Measurements from ENCODE around the gene SLC39A11.
"Not testable (repeated sequence)": the region's sequence is repeated elsewhere in the genome, so short reads cannot be mapped to it uniquely, and the experiment has no call there.

SLC39A11 gene

DNA sequence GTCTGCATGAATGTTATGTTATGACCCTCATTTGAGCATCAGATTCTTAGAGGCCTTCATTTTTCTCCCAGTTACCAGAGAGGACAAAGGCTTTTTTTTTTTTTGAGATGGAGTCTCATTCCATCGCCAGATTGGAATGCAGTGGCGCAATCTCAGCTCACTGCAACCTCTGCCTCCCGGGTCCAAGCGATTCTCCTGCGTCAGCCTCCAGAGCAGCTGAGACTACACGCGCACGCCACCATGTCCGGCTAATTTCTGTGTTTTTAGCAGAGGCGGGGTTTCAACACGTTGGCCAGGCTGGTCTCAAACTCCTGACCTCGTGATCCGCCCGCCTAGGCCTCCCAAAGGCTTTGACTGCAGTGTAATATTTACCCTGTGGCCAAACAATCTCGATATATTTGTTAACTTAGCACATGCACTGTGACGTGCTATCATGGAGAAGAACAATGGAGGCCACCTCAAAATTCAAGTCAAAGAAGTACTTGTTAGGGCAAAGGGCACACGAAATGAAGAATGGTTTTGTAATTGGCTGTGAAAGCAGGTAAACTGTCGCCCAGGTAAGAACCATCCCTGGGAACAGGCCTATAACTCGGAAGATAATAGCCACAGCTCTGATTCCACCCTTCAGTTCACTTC is 303.4 kb downstream of the SLC39A11 start:
- peak; percentile 14 for DNase-seq (ENCODE audit: low read depth, low spot score)
- TF ChIP-seq, protein P1, sequence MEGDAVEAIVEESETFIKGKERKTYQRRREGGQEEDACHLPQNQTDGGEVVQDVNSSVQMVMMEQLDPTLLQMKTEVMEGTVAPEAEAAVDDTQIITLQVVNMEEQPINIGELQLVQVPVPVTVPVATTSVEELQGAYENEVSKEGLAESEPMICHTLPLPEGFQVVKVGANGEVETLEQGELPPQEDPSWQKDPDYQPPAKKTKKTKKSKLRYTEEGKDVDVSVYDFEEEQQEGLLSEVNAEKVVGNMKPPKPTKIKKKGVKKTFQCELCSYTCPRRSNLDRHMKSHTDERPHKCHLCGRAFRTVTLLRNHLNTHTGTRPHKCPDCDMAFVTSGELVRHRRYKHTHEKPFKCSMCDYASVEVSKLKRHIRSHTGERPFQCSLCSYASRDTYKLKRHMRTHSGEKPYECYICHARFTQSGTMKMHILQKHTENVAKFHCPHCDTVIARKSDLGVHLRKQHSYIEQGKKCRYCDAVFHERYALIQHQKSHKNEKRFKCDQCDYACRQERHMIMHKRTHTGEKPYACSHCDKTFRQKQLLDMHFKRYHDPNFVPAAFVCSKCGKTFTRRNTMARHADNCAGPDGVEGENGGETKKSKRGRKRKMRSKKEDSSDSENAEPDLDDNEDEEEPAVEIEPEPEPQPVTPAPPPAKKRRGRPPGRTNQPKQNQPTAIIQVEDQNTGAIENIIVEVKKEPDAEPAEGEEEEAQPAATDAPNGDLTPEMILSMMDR (IDR thresholded peaks at IDR 0.05; ENCODE audit: low read depth, low read length) = no peak
- in situ Hi-C loops (cut with HindIII; ENCODE audit: low sequenced_read_pairs) = no loop called here
- H3K4me3 ChIP-seq (ENCODE audit: low read depth, low read length) = no peak overlapping the region

DNA sequence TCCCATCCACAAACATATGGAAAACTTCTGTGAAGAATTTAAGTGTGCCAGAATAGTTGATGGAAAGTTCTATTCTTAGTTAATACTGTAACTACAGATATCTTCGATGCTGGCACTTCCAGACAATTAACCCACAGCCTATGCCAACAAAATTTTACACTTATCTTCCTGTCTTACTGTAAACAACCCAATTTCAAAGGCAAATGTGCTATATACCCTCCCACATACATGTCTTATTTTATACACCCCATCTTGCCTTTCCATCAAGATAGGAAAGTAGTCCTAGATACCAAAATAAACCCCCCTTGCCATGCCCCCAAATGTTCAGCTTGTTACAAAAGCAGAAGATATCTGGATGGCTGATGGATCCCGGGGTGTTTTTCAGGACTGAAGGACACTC is 306.3 kb downstream of the SLC39A11 start:
- in situ Hi-C loops (cut with HindIII; ENCODE audit: low sequenced_read_pairs) = no loop called here
- H3K4me3 ChIP-seq (ENCODE audit: low read depth, low read length) = no peak overlapping the region
- no peak for DNase-seq (ENCODE audit: low read depth, low spot score)
- TF ChIP-seq, protein P1 (IDR thresholded peaks at IDR 0.05; ENCODE audit: low read depth, low read length) = no peak

DNA sequence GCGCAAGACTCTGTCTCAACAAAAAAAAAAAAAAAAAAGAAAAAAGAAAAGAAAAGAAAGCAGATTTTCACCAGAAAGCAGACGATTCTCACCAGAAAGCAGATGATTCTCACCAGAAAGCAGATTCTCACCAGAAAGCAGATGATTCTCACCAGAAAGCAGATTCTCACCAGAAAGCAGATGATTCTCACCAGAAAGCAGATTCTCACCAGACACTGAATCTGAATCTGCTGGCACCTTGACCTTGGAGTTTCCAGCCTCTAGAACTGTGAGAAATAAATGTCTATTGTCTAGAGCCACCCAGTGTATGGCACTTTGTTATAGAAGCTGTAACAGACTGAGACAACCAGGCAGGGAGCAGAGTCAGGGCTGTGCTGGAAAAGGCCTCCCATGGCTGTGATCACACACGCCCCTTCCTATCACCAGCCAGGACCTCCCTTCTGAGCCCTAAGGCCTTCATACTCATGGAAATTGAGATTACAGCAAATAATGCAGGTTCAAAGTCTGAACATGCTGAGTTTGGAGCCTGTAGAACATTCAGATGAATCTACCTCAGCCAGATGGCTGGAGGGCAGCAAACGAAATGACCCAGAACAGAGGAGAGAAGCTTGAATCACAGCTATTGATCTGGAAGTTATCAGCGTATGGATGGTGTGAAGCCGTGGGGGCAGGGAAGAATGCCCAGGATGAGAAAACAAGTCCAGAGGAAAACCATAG is 309.3 kb downstream of the SLC39A11 start:
- DNase-seq (ENCODE audit: low read depth, low spot score) = no peak
- H3K4me3 ChIP-seq (ENCODE audit: low read depth, low read length) = no peak overlapping the region
- TF ChIP-seq, protein P1 (IDR thresholded peaks at IDR 0.05; ENCODE audit: low read depth, low read length) = no peak
- in situ Hi-C loops (cut with HindIII; ENCODE audit: low sequenced_read_pairs) = no loop called here

DNA sequence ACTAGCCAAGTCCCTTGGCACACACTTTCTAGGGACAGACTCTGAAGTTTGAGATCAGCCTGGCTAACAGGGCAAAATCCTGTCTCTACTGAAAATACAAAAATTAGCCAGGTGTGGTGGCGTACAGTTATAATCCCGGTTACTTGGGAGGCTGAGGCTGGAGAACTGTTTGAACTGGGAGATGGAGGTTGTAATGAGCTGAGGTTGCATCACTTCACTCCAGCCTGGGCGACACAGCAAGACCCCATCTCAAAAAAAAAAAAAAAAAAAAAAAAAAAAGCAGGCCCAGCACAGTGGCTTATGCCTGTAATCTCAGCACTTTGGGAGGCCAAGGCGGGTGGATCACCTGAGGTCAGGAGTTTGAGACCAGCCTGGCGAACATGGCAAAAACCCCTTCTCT is 310.1 kb downstream of the SLC39A11 start:
- in situ Hi-C loops (cut with HindIII; ENCODE audit: low sequenced_read_pairs); H3K4me3 ChIP-seq (ENCODE audit: low read depth, low read length); DNase-seq (ENCODE audit: low read depth, low spot score): not testable (repeated sequence)

DNA sequence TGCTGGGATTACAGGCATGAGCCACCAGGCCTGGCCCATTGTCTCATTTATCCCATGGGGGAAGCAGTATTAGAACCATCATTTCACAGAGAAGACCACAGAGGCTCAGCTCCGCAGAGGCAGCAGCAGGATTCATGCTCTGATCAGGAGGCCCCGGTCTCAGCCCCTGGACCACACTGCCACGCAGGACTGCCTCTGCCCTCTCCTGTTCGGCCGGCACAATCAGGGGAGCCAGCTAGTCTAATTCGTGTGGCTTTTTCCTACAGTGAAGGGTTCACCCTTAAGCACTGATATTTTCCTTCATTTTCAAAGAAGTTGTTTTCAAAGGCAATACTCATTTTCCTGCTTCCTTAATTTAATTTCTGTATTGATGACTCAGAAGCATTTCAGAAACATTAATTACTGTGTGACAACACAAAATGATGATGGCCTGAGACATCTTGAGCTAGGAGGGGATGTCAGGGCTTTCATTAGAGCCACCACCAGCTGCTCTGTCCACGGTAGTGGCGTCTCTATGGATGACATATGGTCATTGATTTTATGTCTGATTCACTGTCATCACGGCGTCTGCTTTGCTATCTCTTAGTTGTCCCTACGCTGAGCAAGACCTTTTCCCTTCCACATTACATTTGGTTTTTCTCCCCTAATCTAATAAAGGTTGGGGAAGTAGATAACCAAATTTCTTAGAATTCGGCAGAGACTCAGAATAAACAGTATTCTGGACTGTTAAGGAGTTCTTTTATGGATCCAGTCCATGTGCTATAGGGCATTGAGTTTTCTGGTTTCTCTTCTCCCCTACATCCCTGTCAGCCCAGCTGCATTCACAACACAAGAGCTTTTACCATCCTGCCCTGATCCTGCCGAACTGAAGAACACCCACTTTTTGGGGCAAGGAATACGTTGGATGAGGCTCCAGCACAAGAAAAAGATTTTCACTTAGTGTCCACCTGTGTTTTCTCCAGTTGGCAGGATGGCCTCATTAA is 314.0 kb downstream of the SLC39A11 start:
- TF ChIP-seq, protein P1 (IDR thresholded peaks at IDR 0.05; ENCODE audit: low read depth, low read length) = no peak
- no peak for DNase-seq (ENCODE audit: low read depth, low spot score)
- in situ Hi-C loops (cut with HindIII; ENCODE audit: low sequenced_read_pairs) = no loop called here

DNA sequence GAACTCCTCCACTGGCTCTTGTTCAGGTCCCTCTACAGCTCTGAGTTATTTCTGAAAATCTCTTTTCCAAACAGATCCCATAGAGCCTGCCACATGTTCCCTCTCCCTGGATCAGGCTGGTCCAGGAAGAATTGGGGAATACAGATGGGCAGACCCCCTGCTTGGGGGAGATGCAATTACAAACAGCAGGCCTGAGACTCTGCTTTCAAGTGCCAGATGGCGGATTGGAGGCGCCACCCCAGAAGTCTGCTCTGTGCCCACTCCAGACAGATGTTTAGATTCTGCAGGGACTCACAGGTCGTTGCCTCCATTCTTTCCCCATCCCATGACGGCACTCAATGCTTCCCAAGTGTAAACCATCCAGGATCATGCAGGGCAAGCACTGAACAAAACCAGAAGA is 316.6 kb downstream of the SLC39A11 start:
- in situ Hi-C loops (cut with HindIII; ENCODE audit: low sequenced_read_pairs) = no loop called here
- no peak overlapping the region for H3K4me3 ChIP-seq (ENCODE audit: low read depth, low read length)
- TF ChIP-seq, protein P1 (IDR thresholded peaks at IDR 0.05; ENCODE audit: low read depth, low read length) = no peak
- no peak for DNase-seq (ENCODE audit: low read depth, low spot score)

More for the DNA sequence above, 314.0 kb downstream of the SLC39A11 start:
- no peak overlapping the region for H3K4me3 ChIP-seq (ENCODE audit: low read depth, low read length)

Measured in astrocyte of the spinal cord (primary cell).